Endothelial cell of umbilical vein (primary cell): ENCODE measurements around the gene DEFB124.

ENCODE experiments used
- CTCF ChIP-seq, 2 donors: IDR thresholded peaks; 1 replicate in 1 of 2; 2 replicates in 1 of 2; pipeline ENCODE4 v1.5.1; 2011; ENCODE audit warnings: low read length in 2 of 2, mild to moderate bottlenecking in 2 of 2, moderate library complexity in 2 of 2, control low read depth in 1 of 2, inconsistent platforms in 1 of 2, low read depth in 1 of 2; ENCODE audit not compliant: insufficient read depth in 1 of 2; ENCODE audit errors: extremely low read depth in 1 of 2
- EZH2 ChIP-seq: IDR thresholded peaks from 2 replicates; pipeline ENCODE4 v1.6.1; 2012; ENCODE audit warnings: borderline replicate concordance, low read depth, mild to moderate bottlenecking, moderate library complexity, low read length, inconsistent platforms; ENCODE audit not compliant: severe bottlenecking
- MAX ChIP-seq: IDR thresholded peaks from 2 replicates; pipeline ENCODE4 v1.6.1; 2011; ENCODE audit not compliant: insufficient read depth, insufficient read length

- TF ChIP-seq CTCF (IDR thresholded peaks at IDR 0.05; ENCODE audit: extremely low read depth in 1 of 2, insufficient read depth in 1 of 2, low read depth in 1 of 2, low read length in 2 of 2) (peak; percentile 6 to 16), EZH2 (no peak), MAX (no peak)
These were observed 34.8 kb downstream of the DEFB124 start, which contains the start of gene DEFB123 for GRCh38 chr20:31440012-31440659.
